HG02642 (cell line): ENCODE data around the gene WAC.
"Not testable (repeated sequence)": the region's sequence is repeated elsewhere in the genome, so short reads cannot be mapped to it uniquely, and the experiment has no call there.

ENCODE experiments used
- ATAC-seq: cut with Tn5 transposase; IDR thresholded peaks from one replicate; pipeline ENCODE4 v1.9.1; 2021; ENCODE audit warnings: mild to moderate bottlenecking; ENCODE audit not compliant: unreplicated experiment, poor library complexity

WAC gene, protein sequence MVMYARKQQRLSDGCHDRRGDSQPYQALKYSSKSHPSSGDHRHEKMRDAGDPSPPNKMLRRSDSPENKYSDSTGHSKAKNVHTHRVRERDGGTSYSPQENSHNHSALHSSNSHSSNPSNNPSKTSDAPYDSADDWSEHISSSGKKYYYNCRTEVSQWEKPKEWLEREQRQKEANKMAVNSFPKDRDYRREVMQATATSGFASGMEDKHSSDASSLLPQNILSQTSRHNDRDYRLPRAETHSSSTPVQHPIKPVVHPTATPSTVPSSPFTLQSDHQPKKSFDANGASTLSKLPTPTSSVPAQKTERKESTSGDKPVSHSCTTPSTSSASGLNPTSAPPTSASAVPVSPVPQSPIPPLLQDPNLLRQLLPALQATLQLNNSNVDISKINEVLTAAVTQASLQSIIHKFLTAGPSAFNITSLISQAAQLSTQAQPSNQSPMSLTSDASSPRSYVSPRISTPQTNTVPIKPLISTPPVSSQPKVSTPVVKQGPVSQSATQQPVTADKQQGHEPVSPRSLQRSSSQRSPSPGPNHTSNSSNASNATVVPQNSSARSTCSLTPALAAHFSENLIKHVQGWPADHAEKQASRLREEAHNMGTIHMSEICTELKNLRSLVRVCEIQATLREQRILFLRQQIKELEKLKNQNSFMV

DNA sequence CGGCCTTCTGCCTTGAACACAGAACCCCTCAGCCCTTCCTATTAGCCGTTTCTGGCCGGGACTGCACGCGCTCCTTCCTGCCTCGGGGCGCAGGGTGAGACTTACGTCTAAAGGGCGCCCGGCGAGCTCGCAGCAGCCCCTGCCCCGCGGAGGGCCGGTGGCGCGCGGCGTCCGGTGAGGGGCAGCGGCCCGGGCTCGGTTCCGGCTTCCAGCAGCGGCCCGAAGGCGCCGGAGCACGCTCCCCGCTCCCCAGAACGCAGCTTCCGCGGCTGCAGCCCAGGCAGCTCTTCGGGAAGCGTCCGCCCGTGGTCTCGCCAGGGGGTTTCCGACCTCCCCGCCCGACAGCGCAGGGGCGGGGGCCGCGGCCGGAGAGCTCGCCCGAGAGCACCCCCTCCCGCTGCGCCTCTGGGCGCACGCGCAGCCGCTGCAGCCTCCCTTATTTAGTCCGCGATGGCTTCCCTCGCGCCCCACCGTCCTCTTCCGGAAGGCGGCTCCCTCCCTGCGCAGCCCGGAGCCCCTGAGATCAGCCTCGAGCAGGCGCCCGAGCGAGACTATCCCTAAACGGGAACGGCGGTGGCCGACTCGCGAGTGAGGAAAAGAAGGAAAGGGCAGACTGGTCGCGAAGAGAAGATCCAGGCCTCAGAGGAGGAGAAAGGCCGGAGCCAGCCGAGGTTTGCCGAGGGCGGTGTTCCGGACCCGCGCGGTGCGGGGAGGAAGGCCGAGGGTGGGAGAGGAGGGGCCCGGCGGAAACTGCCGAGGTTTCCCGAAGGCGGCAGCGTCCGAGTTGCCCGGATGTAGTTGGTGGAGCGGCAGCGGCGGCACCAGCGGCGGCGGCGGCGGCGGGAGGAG is at the start of gene WAC:
Gene WAC (plus strand): TSS at position 782 of the 849 bp plus-strand sequence. CDS start 462 bp downstream, outside the sequence.
- peak; percentile 84 for ATAC-seq

- no peak for ATAC-seq
Observed at GRCh38 chr10:28489206-28489605, 43.7 kb upstream of the WAC start.

- ATAC-seq, result not testable (repeated sequence)
Observed at GRCh38 chr10:28490256-28490865, 42.6 kb upstream of the WAC start.

GRCh38 chr10:28492116-28492920 is 40.6 kb upstream of the WAC start:
- ATAC-seq, result no peak

DNA sequence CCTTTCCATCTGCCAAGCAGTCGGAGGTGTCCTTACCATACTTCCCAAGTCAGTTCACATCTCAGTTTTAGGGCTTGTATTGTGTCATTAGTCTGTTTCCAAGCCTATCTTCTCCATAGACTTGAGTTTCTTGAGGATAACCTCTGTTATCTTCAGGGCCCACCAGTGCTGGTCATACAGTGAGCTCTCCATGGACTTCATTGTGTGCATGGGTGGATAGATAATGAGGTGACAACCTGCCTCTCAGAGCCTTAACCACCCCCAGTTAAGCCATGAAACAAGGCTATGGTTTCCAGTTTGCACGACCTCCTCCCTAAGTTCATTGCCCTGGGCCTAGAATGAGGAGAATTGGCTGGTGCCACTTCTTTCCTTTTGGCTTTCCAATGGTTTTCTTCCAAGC is 38.5 kb upstream of the WAC start:
- ATAC-seq, result no peak

DNA sequence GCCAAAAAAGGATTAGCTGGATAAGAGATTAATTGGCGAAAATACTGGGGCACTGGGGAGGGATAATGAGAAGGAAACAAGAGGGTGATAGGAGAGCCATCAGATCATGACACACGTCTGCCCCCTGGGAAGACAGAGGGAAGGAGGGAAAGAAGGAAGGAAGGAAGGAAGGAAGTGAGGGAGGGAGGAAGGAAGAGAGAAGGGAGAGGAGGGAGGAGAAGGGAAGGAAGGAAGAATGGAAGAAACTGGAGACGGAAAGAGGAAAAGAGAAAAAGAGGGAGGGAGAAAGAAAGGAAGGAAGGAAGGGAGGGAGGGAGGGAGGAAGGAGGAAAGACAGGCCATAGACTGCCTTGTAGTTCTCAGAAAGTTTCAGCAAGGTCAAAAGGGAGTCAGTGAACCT is 37.8 kb upstream of the WAC start:
- no peak for ATAC-seq

DNA sequence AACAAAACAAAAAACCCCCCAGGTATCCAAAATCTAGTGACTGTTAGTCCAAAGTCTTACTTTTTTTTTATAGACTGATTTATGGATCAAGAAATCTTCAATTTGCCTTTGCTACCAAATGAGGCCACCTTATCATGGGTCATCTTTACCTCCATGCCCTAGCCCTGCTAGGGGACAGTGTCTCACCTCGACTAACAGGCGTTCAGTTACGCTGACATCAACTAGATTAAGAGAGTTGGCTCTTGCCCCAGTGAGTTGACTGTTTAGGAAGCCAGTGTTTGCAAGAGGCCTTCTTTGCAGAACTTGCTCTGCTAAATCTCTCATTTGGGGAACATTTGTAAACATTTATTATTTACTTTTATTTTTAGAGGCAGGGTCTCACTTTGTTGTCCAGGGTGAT is 36.9 kb upstream of the WAC start:
- no peak for ATAC-seq

DNA sequence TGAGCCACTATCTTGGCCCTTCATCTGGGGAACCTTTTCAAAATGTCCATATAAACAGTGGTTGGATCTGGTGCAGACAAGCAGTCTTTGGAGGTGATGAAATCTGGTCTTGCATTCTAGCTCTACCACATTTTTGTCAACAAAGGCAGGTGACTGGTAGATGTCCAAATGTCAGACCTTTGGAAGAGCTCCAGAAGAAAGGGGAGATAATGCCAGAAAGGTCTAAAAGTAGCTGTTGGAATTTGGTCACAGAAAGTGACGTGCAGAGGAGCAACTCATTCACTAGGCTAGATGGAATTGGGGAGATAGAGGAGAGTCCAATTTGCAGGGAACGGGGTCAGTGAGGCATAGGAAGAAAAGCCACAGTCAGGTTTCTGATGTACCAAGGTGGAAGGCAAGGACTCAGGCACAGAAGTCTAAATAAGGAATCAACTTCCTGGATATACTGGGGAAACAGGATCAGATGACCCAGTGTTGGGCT is 36.4 kb upstream of the WAC start:
- no peak for ATAC-seq

- no peak for ATAC-seq
Observed at GRCh38 chr10:28497313-28498126, 35.4 kb upstream of the WAC start.

GRCh38 chr10:28500203-28500602 is 32.7 kb upstream of the WAC start:
- not testable (repeated sequence) for ATAC-seq

DNA sequence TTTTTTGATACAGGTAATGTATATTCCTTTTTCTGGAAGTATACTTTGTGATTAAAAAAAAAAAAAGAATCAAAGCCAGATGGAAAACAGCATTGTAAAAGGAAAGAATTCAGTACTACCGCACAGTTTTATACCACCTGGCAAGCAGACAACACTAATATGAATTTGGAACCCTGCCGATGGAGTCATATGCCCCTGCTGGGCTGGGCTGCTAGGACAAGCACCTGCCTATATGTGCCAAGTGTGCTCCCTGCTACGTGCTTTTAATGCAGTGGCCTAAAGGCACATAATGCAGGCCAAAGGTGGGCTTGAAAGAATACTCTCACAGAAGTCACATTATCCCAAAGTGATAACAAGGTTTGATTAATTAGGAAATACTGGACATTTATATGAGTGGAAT is 29.8 kb upstream of the WAC start:
- ATAC-seq, result no peak

- no peak for ATAC-seq
Observed at GRCh38 chr10:28505359-28505959, 27.5 kb upstream of the WAC start.

DNA sequence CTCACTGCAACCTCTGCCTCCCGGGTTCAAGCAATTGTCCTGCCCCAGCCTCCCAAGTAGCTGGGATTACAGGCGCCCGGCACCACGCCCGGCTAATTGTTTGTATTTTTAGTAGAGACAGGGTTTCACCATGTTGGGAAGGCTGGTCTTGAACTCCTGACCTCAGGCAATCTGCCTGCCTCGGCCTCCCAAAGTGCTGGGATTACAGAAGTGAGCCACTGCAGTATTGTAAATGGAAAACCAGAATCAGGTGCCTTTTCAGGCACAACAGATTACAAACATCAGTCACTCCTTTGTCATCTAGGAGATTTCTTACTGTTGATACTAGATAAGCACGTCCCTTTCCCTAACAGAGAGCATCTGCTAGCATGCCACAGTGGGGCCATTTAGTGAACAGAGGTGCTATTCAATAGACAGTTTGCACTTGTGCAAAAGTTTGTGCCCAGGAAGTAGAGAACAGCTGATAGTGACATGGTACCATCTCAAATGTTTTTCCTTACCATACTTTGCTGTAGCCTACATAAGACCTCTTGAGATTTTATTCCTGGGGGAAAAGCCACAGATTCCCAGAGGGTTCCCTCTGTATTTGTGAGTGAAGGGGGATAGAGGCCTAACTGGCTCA is 24.5 kb upstream of the WAC start:
- no peak for ATAC-seq

DNA sequence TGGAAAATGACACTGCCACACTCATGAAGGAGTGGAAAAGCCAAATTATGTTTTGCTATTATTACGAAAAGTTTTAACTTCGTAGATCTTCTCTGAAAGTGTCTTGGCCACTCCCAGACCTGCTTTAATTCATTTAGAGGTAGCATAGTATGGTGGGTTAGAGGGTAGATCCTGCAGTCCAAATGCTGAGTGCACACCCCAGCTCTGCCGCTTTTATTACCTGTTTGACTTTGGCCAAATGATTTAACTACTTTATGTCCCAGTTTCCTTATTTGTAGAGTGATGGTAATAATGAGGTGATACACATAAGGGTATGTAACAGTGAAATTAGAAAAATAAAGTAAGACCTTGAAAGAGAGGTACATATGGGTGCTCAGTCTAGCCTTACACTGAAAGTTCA is 23.6 kb upstream of the WAC start:
- ATAC-seq, result no peak

DNA sequence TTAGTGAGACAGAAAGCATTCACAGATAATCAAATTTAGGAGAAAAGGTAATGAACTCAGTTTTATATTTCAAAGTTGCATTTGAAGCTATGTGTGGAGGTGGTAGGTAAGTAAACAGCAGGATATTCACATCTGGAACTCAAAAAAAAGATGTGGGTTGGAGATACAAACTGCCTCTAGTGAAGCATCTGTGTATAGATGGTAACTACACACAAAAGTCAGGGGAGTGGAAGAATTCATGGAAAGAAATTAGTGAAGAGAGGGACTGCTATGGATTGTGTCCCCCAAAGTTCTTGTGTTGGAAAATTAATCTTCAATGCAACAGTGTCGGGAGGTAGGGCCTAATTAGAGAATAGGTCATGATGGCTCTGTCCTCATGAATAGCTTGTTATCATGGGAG is 18.3 kb upstream of the WAC start:
- ATAC-seq, result no peak

- no peak for ATAC-seq
Observed at GRCh38 chr10:28520346-28520745, 12.6 kb upstream of the WAC start.

DNA sequence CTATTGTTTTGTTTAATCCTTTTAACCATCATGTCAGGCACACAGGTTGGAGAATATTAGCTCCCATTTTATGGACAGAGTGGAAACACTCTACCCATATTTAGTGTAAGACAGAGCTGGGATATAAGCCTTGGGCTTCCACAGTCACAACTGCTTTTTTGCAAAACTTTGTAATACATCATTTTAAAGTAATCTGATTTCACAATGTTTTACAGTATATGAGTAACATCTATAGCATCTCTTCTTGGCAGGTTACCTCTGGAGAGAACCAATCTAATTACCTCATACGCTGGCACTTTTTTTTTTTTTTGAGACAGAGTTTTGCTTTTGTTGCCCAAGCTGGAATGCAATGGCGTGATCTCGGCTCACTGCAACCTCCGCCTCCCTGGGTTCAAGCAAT is 12.1 kb upstream of the WAC start:
- ATAC-seq, result not testable (repeated sequence)

- ATAC-seq, result not testable (repeated sequence)
Observed at GRCh38 chr10:28521961-28522360, 11.0 kb upstream of the WAC start.
